Measurements from ENCODE around the gene SLC35F1. TPM values are rescaled to one million over a fixed set of nuclear protein-coding genes. Genes with fewer than 3 reads are reported as not detected.

SLC35F1 gene
- total RNA-seq, 4 donors from 2014 or later = 0.17 to 1.5 (median 1.3) TPM

GRCh38 chr6:118135371-118135770 is 228.3 kb downstream of the SLC35F1 start:
- TF ChIP-seq, protein P1, sequence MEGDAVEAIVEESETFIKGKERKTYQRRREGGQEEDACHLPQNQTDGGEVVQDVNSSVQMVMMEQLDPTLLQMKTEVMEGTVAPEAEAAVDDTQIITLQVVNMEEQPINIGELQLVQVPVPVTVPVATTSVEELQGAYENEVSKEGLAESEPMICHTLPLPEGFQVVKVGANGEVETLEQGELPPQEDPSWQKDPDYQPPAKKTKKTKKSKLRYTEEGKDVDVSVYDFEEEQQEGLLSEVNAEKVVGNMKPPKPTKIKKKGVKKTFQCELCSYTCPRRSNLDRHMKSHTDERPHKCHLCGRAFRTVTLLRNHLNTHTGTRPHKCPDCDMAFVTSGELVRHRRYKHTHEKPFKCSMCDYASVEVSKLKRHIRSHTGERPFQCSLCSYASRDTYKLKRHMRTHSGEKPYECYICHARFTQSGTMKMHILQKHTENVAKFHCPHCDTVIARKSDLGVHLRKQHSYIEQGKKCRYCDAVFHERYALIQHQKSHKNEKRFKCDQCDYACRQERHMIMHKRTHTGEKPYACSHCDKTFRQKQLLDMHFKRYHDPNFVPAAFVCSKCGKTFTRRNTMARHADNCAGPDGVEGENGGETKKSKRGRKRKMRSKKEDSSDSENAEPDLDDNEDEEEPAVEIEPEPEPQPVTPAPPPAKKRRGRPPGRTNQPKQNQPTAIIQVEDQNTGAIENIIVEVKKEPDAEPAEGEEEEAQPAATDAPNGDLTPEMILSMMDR (IDR thresholded peaks at IDR 0.05; ENCODE audit: low read depth) = no peak

DNA sequence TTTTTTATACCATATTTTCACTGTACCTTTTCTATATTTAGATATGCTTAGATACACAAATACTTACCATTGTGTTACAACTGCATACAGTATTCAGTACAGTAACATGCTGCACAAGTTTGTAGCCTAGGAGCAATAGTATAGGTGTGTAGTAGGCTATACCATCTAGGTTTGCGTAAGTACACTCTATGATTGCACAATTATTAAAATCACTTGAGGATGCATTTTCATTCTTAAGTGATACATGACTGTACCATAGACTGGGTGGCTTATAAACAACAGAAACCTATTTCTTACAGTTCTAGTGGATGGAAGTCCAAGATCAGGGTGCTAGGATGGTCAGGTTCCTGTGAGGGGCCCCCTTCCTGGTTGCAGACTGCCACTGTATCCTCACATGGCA is 234.1 kb downstream of the SLC35F1 start:
- TF ChIP-seq, protein P1 (IDR thresholded peaks at IDR 0.05; ENCODE audit: low read depth) = no peak

DNA sequence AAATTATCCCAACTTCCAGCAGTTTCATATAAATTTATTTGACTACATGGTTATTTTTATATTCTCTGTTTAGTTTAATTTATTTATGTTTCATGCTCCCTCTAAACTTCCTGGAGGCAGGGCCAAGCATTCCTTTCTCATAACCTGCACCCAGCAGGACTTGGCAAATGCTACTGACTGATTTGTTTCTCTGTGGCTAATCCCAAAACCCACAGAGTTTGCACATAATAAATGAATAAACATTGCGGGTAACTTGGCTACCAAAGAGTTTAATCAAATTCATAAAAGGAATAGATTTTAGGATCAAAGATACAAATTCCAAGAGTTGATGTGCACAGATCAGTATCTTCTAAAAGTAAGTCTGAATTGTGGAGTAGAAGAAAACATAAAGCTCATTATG is 239.5 kb downstream of the SLC35F1 start:
- TF ChIP-seq, protein P1 (IDR thresholded peaks at IDR 0.05; ENCODE audit: low read depth) = no peak

DNA sequence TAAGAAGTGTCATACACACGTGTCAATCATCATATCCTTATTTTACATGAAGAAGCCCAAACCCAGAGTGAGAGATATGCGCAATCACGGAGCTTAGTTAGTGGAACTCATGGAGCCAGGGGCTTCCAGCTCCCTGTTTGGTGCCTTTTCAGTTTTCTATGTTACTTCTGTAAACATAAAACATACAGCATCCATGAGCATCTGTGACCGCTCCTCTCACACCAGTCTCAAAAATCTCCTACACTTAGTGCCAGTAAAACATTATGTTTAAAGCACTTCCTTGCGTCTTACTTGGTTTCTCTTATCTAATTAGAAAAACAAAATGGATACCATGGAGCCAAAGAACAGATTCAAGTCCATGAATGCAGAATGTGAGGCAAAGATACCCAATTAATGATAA is 240.4 kb downstream of the SLC35F1 start:
- TF ChIP-seq, protein P1 (IDR thresholded peaks at IDR 0.05; ENCODE audit: low read depth) = no peak

- TF ChIP-seq, protein P1 (IDR thresholded peaks at IDR 0.05; ENCODE audit: low read depth) = no peak
Observed at GRCh38 chr6:118148561-118148960, 241.5 kb downstream of the SLC35F1 start.

GRCh38 chr6:118152524-118152923 is 245.5 kb downstream of the SLC35F1 start:
- TF ChIP-seq, protein P1 (IDR thresholded peaks at IDR 0.05; ENCODE audit: low read depth) = no peak

GRCh38 chr6:118161343-118161742 is 254.3 kb downstream of the SLC35F1 start:
- TF ChIP-seq, protein P1 (IDR thresholded peaks at IDR 0.05; ENCODE audit: low read depth) = no peak
